Panc1 (cell line): ENCODE measurements around the gene RBMS3. TPM values are rescaled to one million over a fixed set of nuclear protein-coding genes. Genes with fewer than 3 reads are reported as not detected.

ENCODE experiments used
- ATAC-seq: fragments of 200-7000 bp; cut with Tn5 transposase; 2 replicates; pipeline ENCODE4 v1.9.1; 2020; ENCODE audit warnings: mild to moderate bottlenecking, moderate library complexity
- BruUV-seq: library from RNA; stranded (reverse); fragments of 400-500 nt; replicated peaks from 2 replicates; lab custom pipeline; 2021; lab: Mats Ljungman, UMichigan
- CTCF ChIA-PET: fragments of 300-600 bp; sonication (Branson Sonifier 250); formaldehyde crosslinking; loops from one replicate; lab custom pipeline; 2022; ENCODE audit warnings: antibody characterized with exemption; lab: Charles Lee
- POLR2A ChIA-PET: fragments of 300-600 bp; sonication (Branson Sonifier 250); formaldehyde crosslinking; loops from one replicate; lab custom pipeline; 2022; ENCODE audit warnings: antibody characterized with exemption; lab: Charles Lee
- DNase-seq: peaks from one replicate; pipeline ENCODE4 v3.0.0-alpha.2; 2010; ENCODE audit warnings: low read depth, low spot score
- H3K27ac ChIP-seq: 2 replicates; pipeline ENCODE4 v1.5.1; 2011; ENCODE audit warnings: mild to moderate bottlenecking, low read length, inconsistent platforms
- H3K27me3 ChIP-seq: fragments of 200-500 bp; sonication (Bioruptor generic); 2 replicates; pipeline ENCODE4 v1.6.0; 2014; ENCODE audit warnings: low read length, inconsistent platforms; ENCODE audit not compliant: control insufficient read depth, insufficient read depth
- H3K36me3 ChIP-seq: fragments of 200-500 bp; sonication (Bioruptor generic); 2 replicates; pipeline ENCODE4 v1.5.1; 2014; ENCODE audit warnings: inconsistent platforms, mild to moderate bottlenecking, low read length, moderate library complexity; ENCODE audit not compliant: control insufficient read depth, insufficient read depth
- H3K4me1 ChIP-seq: 2 replicates; pipeline ENCODE4 v1.5.1; 2011; ENCODE audit warnings: inconsistent platforms, mild to moderate bottlenecking, low read length, moderate library complexity; ENCODE audit not compliant: control insufficient read depth, insufficient read depth
- H3K4me3 ChIP-seq, 2 experiments: 2 replicates each; pipeline ENCODE4 v1.5.1; 2011 to 2012; ENCODE audit warnings: low read depth in 2 of 2, low read length in 2 of 2, mild to moderate bottlenecking in 2 of 2, inconsistent platforms in 1 of 2, moderate library complexity in 1 of 2
- H3K9me3 ChIP-seq: fragments of 200-500 bp; sonication (Bioruptor generic); 2 replicates; pipeline ENCODE4 v1.5.1; 2014; ENCODE audit warnings: low read depth, mild to moderate bottlenecking, inconsistent platforms, low read length, moderate library complexity; ENCODE audit not compliant: control insufficient read depth, insufficient read depth
- POLR2AphosphoS5 ChIP-seq: IDR thresholded peaks from 2 replicates; pipeline ENCODE4 v1.6.1; 2012; ENCODE audit warnings: mild to moderate bottlenecking, low read depth, low read length, moderate library complexity
- SIN3A ChIP-seq: IDR thresholded peaks from 2 replicates; pipeline ENCODE4 v1.6.1; 2012; ENCODE audit warnings: low read depth, mild to moderate bottlenecking, low read length, moderate library complexity, borderline replicate concordance; ENCODE audit not compliant: insufficient read depth
- TCF7L2 ChIP-seq: IDR thresholded peaks from 2 replicates; pipeline ENCODE4 v1.6.1; 2011; ENCODE audit warnings: mild to moderate bottlenecking, low read depth, low read length, inconsistent platforms
- in situ Hi-C: cut with HindIII; loops from 2 replicates; pipeline ENCODE4 v1.10.0; 2016; ENCODE audit warnings: low sequenced_read_pairs, low pct_unique_long_range_greater_than_20kb
- intact Hi-C: fragments of 100-400 bp; cut with micrococcal nuclease; formaldehyde crosslinking; loops from one replicate; pipeline ENCODE4 v1.10.0; 2022; ENCODE audit not compliant: unreplicated experiment
- total RNA-seq: library from RNA; stranded (reverse); gene quantifications from one replicate; pipeline ENCODE4 v1.2.1, GENCODE V29; 2021; ENCODE audit not compliant: unreplicated experiment
- TF ChIP-seq, protein P1 (sequence below): fragments of 450-650 bp; IDR thresholded peaks from 2 replicates; pipeline ENCODE4 v1.5.1; 2017; ENCODE audit warnings: mild to moderate bottlenecking
- TF ChIP-seq, protein P2 (sequence below), 2 experiments: IDR thresholded peaks; 2 replicates each; pipeline ENCODE4 v1.6.1; 2011 to 2012; ENCODE audit warnings: low read depth in 2 of 2, control low read depth in 1 of 2, low read length in 1 of 2, mild to moderate bottlenecking in 1 of 2, moderate library complexity in 1 of 2; ENCODE audit not compliant: insufficient read depth in 1 of 2

Gene RBMS3
- total RNA-seq, 1 experiment from 2014 or later, result 1.1 TPM

DNA sequence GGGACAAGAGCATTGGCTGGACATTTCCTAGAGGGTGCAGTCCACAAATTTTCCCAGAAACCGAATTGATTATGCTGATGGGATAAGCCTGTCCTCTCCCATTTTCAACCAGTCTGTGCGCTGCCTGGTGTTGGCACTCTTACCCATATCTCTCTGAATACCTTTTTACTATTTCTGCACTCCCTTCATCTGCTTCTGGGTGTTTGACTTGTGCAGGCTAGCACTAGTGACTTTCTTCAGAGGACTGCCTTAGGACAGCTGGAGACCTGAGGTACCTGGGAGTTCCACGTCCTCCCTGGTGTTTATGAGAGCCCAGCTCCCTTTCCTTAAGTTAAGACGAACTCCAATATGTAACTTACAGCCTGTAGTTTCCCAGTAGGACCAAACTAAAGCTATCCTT lies 50.2 kb downstream of the RBMS3 start:
- DNase-seq (no peak), ATAC-seq (no peak)
- no peaks in the 10 kb centered on the region for H3K9me3 ChIP-seq
- no peaks in the 10 kb centered on the region for H3K27me3 ChIP-seq
- intact Hi-C loops, result no loop called here
- H3K4me1 ChIP-seq, result no peaks in the 10 kb centered on the region; the same call in 1 of the 2 replicates
- ChIA-PET POLR2A (no interaction called here), CTCF (no interaction called here)
- in situ Hi-C loops, result no loop called here
- no peak overlapping the region for H3K4me3 ChIP-seq
- TF ChIP-seq SIN3A (no peak), POLR2AphosphoS5 (no peak), TCF7L2 (no peak)
- TF ChIP-seq, protein P1, sequence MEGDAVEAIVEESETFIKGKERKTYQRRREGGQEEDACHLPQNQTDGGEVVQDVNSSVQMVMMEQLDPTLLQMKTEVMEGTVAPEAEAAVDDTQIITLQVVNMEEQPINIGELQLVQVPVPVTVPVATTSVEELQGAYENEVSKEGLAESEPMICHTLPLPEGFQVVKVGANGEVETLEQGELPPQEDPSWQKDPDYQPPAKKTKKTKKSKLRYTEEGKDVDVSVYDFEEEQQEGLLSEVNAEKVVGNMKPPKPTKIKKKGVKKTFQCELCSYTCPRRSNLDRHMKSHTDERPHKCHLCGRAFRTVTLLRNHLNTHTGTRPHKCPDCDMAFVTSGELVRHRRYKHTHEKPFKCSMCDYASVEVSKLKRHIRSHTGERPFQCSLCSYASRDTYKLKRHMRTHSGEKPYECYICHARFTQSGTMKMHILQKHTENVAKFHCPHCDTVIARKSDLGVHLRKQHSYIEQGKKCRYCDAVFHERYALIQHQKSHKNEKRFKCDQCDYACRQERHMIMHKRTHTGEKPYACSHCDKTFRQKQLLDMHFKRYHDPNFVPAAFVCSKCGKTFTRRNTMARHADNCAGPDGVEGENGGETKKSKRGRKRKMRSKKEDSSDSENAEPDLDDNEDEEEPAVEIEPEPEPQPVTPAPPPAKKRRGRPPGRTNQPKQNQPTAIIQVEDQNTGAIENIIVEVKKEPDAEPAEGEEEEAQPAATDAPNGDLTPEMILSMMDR, result no peak
- TF ChIP-seq, protein P2, sequence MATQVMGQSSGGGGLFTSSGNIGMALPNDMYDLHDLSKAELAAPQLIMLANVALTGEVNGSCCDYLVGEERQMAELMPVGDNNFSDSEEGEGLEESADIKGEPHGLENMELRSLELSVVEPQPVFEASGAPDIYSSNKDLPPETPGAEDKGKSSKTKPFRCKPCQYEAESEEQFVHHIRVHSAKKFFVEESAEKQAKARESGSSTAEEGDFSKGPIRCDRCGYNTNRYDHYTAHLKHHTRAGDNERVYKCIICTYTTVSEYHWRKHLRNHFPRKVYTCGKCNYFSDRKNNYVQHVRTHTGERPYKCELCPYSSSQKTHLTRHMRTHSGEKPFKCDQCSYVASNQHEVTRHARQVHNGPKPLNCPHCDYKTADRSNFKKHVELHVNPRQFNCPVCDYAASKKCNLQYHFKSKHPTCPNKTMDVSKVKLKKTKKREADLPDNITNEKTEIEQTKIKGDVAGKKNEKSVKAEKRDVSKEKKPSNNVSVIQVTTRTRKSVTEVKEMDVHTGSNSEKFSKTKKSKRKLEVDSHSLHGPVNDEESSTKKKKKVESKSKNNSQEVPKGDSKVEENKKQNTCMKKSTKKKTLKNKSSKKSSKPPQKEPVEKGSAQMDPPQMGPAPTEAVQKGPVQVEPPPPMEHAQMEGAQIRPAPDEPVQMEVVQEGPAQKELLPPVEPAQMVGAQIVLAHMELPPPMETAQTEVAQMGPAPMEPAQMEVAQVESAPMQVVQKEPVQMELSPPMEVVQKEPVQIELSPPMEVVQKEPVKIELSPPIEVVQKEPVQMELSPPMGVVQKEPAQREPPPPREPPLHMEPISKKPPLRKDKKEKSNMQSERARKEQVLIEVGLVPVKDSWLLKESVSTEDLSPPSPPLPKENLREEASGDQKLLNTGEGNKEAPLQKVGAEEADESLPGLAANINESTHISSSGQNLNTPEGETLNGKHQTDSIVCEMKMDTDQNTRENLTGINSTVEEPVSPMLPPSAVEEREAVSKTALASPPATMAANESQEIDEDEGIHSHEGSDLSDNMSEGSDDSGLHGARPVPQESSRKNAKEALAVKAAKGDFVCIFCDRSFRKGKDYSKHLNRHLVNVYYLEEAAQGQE (IDR thresholded peaks at IDR 0.05; ENCODE audit: insufficient read depth in 1 of 2, low read depth in 2 of 2, low read length in 1 of 2), result no peak
- H3K27ac ChIP-seq, result no peak overlapping the region
- H3K36me3 ChIP-seq, result no peaks in the 10 kb centered on the region
- no TSS peak for BruUV-seq

DNA sequence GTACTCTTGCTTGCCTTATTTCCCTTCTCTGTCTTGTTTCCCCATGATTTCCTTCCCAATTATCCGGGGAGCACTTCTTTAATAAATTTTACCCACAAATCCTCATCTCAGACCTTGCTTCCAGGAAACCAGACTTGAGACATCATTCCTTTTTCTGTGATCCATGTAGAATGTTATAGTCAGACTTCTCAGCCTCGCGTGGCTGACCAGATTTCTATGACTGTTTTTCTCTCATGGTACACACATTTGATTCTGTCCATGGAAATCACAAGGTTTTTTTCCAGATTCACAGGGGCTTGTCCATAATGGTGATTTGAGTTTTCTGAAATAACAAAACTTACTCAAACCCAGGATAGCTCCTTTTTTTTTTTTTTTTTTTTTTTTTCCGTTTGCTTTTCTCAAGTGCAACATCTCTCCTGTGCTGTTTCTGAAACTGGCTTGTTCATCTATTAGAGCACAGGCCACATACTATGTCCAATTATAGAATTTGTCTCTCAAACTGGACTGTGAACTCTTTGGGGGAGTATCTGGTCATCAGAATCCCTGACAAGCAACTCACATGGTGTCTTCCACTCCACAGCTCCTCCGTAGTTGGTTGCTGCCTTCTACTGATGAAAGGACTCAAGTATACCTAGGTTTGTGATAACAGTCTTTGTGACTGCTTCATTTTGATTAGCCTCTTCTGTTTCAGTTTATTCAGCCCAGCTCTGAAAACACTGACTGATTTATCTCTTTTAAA lies 50.8 kb downstream of the RBMS3 start:
- BruUV-seq, result no TSS peak
- Histone ChIP-seq H3K9me3 (no peaks in the 10 kb centered on the region), H3K4me3 (no peak overlapping the region), H3K4me1 (no peaks in the 10 kb centered on the region; the same call in 1 of the 2 replicates), H3K27me3 (no peaks in the 10 kb centered on the region), H3K36me3 (no peaks in the 10 kb centered on the region), H3K27ac (no peak overlapping the region)
- CTCF ChIA-PET, result no interaction called here
- intact Hi-C loops, result no loop called here
- no peak for ATAC-seq
- TF ChIP-seq, protein P1, result no peak
- no peak for TF ChIP-seq SIN3A
- no peak for TF ChIP-seq TCF7L2
- TF ChIP-seq, protein P2 (IDR thresholded peaks at IDR 0.05; ENCODE audit: insufficient read depth in 1 of 2, low read depth in 2 of 2, low read length in 1 of 2), result no peak
- no peak for TF ChIP-seq POLR2AphosphoS5
- POLR2A ChIA-PET, result no interaction called here
- DNase-seq, result no peak
- in situ Hi-C loops, result no loop called here
